Fibroblast of lung (primary cell): ENCODE measurements around the gene TEDDM1.

Source experiments
- CTCF ChIP-seq, 2 donors: IDR thresholded peaks in 1 of 2; conservative IDR thresholded peaks in 1 of 2; 1 replicate in 1 of 2; 2 replicates in 1 of 2; pipeline ENCODE4 v1.5.1; 2011 to 2012; ENCODE audit warnings: low read length in 2 of 2, control low read depth in 1 of 2, inconsistent platforms in 1 of 2, low read depth in 1 of 2, mild to moderate bottlenecking in 1 of 2
- EZH2 ChIP-seq: IDR thresholded peaks from 2 replicates; pipeline ENCODE4 v1.5.1; 2012; ENCODE audit warnings: low read length, control low read depth, mild to moderate bottlenecking; ENCODE audit errors: missing control alignments

GRCh38 chr1:182383934-182384333 lies 16.5 kb downstream of the TEDDM1 start:
- no peak for TF ChIP-seq CTCF (conservative IDR thresholded peaks at IDR 0.05 in 1 of 2, IDR thresholded peaks at IDR 0.05 in 1 of 2; ENCODE audit: low read depth in 1 of 2, low read length in 2 of 2)
- no peak for TF ChIP-seq EZH2
